ENCODE results near the gene ABCC11.

- no peak for TF ChIP-seq CTCF (conservative IDR thresholded peaks at IDR 0.05)
- no peak for TF ChIP-seq EZH2 (IDR thresholded peaks at IDR 0.05; ENCODE audit: low read depth)
Observed at GRCh38 chr16:48295488-48296281, 48.3 kb upstream of the ABCC11 start.
